CD4-positive, alpha-beta T cell treated with Interleukin-4 for 4 hours (primary cell): ENCODE measurements around the gene ATXN1L.
A peak's percentile ranks its signal among the peaks of the same experiment; 100 is the strongest.
"Not testable (repeated sequence)": the region's sequence is repeated elsewhere in the genome, so short reads cannot be mapped to it uniquely, and the experiment has no call there.

ENCODE experiments used
- DNase-seq: peaks from one replicate; pipeline ENCODE4 v3.0.0-alpha.2; 2020

ATXN1L gene

DNA sequence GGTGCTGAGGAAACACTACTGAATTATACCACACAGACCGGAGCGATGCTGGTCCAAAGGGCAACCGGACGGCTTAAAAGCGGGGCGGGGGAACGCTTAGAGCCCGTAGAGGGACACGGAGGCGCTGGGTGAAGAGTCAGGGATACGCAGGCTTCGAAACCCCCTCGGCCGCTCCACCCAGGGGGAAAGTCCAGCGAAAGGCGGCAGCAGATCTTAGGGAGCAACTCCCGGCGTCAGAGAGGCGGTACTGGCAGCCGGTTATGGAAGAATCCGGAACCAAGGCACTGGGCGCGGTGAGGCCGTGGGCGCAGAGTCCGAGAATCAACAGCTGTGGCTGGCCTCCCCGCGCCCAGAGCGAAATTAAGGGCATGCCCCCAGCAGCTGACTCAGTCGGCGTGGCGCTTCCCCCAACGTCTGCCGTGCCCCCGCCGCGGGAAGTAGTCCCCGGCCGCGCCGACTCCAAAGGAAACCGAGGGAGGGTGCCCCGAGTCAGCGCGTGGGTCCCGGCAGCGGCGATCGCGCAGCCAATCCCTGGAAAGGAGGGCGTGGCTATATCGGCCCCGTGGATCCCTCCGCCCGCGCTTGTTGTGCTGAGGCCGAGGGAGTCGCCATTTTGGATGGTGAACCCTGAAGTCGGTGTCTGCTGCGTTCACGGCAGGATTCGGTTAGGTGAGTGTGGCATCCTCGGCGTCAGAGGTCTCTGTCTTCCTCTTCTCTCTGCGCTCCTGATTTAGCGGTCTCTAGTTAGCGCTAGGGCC is 49.3 kb downstream of the ATXN1L start, which contains the start of gene IST1:
TSS of gene IST1 (plus strand) at position 611 of the 758 bp plus-strand sequence. CDS start 20,110 bp downstream, outside the sequence.
- peak; percentile 99 for DNase-seq

DNA sequence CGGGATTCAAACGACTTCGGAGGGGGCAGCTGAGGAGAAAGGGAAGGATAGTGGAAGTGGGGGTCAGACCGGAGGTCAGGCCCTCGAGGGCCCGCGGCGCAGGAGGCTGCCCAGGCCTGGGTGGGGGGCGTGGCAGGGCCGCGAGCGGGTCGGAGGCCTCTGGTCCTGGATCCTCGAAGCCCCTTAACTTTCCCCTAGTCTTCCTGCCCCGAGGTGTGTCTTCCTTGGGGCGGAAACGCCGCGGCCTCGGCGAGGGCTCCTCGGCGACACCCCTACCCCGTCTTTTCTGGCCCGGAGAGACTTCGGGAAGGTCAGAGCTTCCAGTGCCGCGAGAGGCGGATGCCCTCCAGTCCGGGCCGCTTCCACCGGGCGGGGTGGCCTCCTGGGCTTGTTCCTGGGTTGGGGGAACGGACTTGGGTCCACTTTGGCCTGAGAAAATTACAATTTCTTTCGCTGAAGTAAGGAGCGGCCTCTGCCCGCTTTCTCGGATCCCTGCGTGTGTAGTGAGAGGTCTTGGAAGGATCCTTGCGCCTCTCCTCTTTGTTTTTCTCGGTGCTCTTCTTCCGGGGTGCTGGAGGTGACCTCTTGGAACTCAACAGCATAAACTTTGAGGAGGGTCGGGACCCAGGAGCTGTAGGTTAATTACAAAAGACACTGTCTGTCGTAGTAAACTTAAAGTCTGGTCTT is 50.0 kb downstream of the ATXN1L start:
- peak; percentile 20 for DNase-seq

DNA sequence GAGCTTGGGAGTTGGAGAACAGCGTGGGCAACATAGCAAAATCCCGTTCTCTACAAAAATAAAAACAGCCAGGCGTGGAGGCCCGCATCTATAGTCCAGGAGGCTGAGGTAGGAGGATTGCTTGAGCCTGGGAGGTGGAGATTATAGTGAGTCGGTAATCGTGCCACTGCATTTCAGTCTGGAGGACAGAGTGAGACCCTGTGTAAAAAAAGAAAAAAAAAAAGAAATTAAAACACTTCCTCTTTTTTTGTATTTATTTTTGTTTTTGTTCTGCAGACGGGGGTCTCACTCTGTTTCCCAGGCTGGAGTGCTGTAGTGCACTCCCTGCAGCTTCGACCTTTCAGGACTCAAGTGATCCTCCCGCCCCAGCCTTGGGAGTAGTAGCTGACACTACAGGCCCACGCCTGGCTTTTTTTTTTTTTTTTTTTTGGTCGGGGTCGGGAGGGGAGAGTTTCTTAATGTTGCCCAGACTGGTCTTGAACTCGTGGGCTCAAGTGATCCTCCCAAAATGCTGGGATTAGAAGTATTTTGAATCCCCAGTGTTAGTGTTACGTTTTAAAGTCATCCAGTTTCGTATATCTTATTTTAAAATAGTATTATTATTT is 51.1 kb downstream of the ATXN1L start:
- no peak for DNase-seq

DNA sequence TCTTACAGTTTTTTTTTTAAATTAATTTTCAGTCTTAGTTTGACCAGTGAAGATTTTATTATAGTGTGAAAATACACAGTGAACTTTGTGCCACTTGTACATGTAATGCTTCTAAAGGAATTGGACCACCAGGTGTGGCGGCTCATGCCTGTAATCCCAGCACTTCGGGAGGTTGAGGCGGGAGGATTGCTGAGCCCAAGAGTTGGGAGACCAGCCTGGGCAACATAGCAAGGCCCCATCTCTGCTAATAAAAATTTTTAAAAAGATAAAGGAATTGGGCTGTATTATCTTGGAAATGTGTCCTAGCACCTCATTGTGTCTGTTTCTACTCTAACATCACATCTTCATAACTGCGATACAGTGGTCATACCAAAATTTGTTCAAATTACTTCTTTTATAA is 53.4 kb downstream of the ATXN1L start:
- DNase-seq, result no peak

DNA sequence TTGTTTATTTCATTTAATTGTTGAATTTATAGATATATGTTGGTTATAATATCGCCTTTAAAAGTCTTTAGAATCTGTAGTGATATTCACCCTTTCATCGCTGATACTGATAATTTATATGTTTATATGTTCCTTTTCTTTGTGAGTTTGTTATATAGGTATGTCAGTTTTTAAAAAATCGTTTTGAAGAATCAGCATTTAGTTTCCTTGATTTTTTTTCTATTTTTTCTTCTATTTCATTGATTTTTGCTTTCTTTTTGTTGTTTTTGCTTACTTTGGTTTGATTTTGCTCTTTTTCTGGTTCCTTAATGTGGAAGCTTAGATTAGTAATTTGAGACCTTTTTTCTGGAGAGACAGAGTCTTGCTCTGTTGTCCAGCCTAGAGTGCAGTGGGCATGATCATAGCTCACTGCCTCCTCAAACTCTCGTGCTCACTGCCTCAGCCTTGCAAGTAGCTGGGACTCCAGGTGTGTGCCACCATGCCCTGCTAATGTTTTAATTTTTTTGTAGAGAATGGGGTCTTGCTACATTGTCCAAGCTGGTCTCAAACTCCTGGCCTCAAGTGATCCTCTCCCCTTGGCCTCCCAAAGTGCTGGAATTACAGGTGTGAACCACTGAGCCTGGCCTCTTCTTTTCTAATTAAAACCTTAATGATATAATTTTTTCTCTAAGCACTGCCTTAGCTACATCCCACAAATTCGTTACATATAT is 57.0 kb downstream of the ATXN1L start:
- no peak for DNase-seq

DNA sequence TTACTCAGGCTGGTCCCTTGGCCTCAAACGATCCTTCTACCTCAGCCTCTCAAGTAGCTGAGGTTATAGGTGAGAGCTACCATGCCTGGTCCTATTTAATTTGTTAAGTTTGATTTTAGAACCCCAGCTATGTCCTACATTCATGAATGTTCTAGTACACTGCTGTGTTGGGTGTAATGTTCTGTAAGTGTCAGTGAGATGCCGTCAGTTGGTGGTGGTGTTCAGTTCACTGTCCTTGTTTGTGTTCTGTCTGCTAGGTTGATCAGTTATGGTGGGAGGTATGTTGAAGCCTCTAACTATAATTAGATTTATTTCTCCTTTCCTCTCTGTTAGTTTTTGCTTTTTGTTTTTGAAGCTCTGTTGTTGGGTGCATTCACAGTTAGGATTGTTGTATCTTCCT is 57.8 kb downstream of the ATXN1L start:
- DNase-seq, result no peak

DNA sequence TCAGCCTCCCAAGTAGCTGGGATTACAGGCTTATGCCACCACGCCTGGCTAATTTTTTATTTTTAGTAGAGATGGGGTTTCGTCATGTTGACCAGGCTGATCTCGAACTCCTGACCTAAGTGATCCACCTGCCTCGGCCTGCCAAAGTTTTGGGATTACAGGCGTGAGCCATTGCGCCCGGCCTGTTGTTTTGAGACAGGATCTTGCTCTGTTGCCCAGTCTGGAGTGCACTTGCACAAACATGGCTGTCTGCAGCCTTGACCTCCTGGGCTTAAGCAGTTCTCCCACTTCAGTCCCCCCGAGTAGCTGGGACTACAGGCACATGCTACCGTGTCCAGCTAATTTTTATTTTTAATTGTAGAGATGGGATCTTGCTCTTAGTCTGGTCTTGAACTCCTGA is 58.5 kb downstream of the ATXN1L start:
- no peak for DNase-seq

DNA sequence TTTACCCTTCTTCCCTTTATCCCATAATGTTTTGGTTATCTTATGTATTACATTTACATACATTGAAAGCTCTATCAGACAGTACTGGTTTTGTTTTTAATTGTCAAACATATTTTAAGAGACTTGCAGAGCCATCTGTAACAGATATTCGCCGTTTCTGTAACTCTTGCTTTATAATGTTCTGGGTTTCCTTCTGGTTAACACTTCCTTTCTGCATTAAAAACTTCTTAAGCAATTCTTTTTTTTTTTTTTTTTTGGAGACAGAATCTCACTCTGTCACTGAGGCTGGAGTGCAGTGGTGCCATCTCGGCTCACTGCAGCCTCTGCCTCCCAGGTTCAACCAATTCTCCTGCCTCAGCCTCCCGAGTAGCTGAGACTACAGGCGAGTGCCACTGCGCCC is 60.0 kb downstream of the ATXN1L start:
- DNase-seq, result not testable (repeated sequence)
